ENCODE measurements around the gene CD55.

GRCh38 chr1:207402744-207403143 lies 81.3 kb downstream of the CD55 start:
- TF ChIP-seq GATA3 (IDR thresholded peaks at IDR 0.05; ENCODE audit: low read depth, low read length) (no peak), GATA2 (IDR thresholded peaks at IDR 0.05; ENCODE audit: low read depth, low read length) (no peak)

Data from SH-SY5Y (cell line).